Endothelial cell of umbilical vein (primary cell): ENCODE data around the gene NRG3. TPM values are rescaled to one million over a fixed set of nuclear protein-coding genes. Genes with fewer than 3 reads are reported as not detected.

Experiments
- BruUV-seq: library from RNA; stranded (reverse); fragments of 400-500 nt; replicated peaks from 2 replicates; lab custom pipeline; 2021; lab: Mats Ljungman, UMichigan
- CTCF ChIA-PET: fragments of 300-600, 350-600 bp; sonication (Branson Sonifier 250); formaldehyde crosslinking; loops from one replicate; lab custom pipeline; 2021; ENCODE audit warnings: antibody characterized with exemption, inconsistent platforms; lab: Charles Lee
- POLR2A ChIA-PET: fragments of 300-600, 350-600 bp; sonication (Branson Sonifier 250); formaldehyde crosslinking; loops from one replicate; lab custom pipeline; 2021; ENCODE audit warnings: antibody characterized with exemption, inconsistent platforms; lab: Charles Lee
- DNase-seq: peaks from one replicate; pipeline ENCODE4 v3.0.0-alpha.2; 2011; ENCODE audit warnings: low read depth, low spot score
- FAIRE-seq: peaks from 2 replicates; lab custom pipeline; 2011; peaks lifted over from hg19 to GRCh38; lab: Jason Lieb, UNC
- H2AFZ ChIP-seq: 2 replicates; pipeline ENCODE4 v1.6.0; 2012; ENCODE audit warnings: low read depth, low read length, control low read depth, inconsistent platforms
- H3K27ac ChIP-seq: 2 replicates; pipeline ENCODE4 v1.5.1; 2011; ENCODE audit warnings: low read depth, mild to moderate bottlenecking, control low read depth, low read length, moderate library complexity; ENCODE audit not compliant: insufficient read depth
- H3K27me3 ChIP-seq, 2 experiments: 2 replicates each; pipeline versions ENCODE4 v1.6.0 to v1.6.1; 2011; ENCODE audit warnings: low read length in 2 of 2, mixed read lengths in 1 of 2; ENCODE audit not compliant: control insufficient read depth in 2 of 2, insufficient read depth in 2 of 2
- H3K36me3 ChIP-seq, 2 experiments: 2 replicates in 1 of 2; 3 replicates in 1 of 2; pipeline ENCODE4 v1.5.1; 2011; ENCODE audit warnings: low read length in 2 of 2, mild to moderate bottlenecking in 1 of 2, moderate library complexity in 1 of 2; ENCODE audit not compliant: control insufficient read depth in 2 of 2, insufficient read depth in 2 of 2; ENCODE audit errors: extremely low read depth in 1 of 2
- H3K4me1 ChIP-seq: 3 replicates; pipeline ENCODE4 v1.5.1; 2011; ENCODE audit warnings: mild to moderate bottlenecking, low read length; ENCODE audit not compliant: control insufficient read depth, insufficient read depth; ENCODE audit errors: extremely low read depth
- H3K4me2 ChIP-seq: 2 replicates; pipeline ENCODE4 v1.6.1; 2011; ENCODE audit warnings: low read length, control low read depth, mixed read lengths; ENCODE audit not compliant: insufficient read depth
- H3K4me3 ChIP-seq, 3 experiments: fragments of 200-600 bp in 1 of 3; sonication (generic), shearing (Covaris generic) in 1 of 3; replicated peaks in 1 of 3; 2 replicates each; pipeline ENCODE4 v1.5.1; 2011 to 2016; ENCODE audit warnings: control low read depth in 3 of 3, low read length in 3 of 3, mild to moderate bottlenecking in 2 of 3, inconsistent platforms in 1 of 3, low read depth in 1 of 3, moderate library complexity in 1 of 3; ENCODE audit not compliant: insufficient read depth in 1 of 3
- H3K79me2 ChIP-seq: 2 replicates; pipeline ENCODE4 v1.6.0; 2012; ENCODE audit warnings: low read length, inconsistent platforms; ENCODE audit not compliant: control insufficient read depth, insufficient read depth
- H3K9ac ChIP-seq: replicated peaks from 2 replicates; pipeline ENCODE3; 2011; ENCODE audit warnings: low read length, control low read depth; ENCODE audit not compliant: insufficient read depth; ENCODE audit errors: extremely low read depth
- H3K9me1 ChIP-seq: replicated peaks from 3 replicates; pipeline ENCODE4 v1.6.0; 2011; ENCODE audit warnings: mild to moderate bottlenecking, low read length; ENCODE audit not compliant: control insufficient read depth, insufficient read depth; ENCODE audit errors: extremely low read depth
- H3K9me3 ChIP-seq: replicated peaks from 2 replicates; pipeline ENCODE4 v1.5.1; 2012; ENCODE audit warnings: low read length, inconsistent platforms; ENCODE audit not compliant: control insufficient read depth, insufficient read depth
- H4K20me1 ChIP-seq: replicated peaks from 2 replicates; pipeline ENCODE3; 2011; ENCODE audit warnings: mild to moderate bottlenecking, low read length; ENCODE audit not compliant: control insufficient read depth, insufficient read depth; ENCODE audit errors: extremely low read depth
- CTCF ChIP-seq, 2 donors: IDR thresholded peaks; 1 replicate in 1 of 2; 2 replicates in 1 of 2; pipeline ENCODE4 v1.5.1; 2011; ENCODE audit warnings: low read length in 2 of 2, mild to moderate bottlenecking in 2 of 2, moderate library complexity in 2 of 2, control low read depth in 1 of 2, inconsistent platforms in 1 of 2, low read depth in 1 of 2; ENCODE audit not compliant: insufficient read depth in 1 of 2; ENCODE audit errors: extremely low read depth in 1 of 2
- EZH2 ChIP-seq: IDR thresholded peaks from 2 replicates; pipeline ENCODE4 v1.6.1; 2012; ENCODE audit warnings: borderline replicate concordance, low read depth, mild to moderate bottlenecking, moderate library complexity, low read length, inconsistent platforms; ENCODE audit not compliant: severe bottlenecking
- FOS ChIP-seq: IDR thresholded peaks from 2 replicates; pipeline ENCODE4 v1.6.1; 2011; ENCODE audit warnings: mild to moderate bottlenecking, low read length, moderate library complexity, borderline replicate concordance; ENCODE audit not compliant: insufficient read depth
- GATA2 ChIP-seq: IDR thresholded peaks from 2 replicates; pipeline ENCODE4 v1.7.0; 2011; ENCODE audit warnings: low read depth, mild to moderate bottlenecking, moderate library complexity, mixed read lengths, low read length; ENCODE audit not compliant: insufficient read length, insufficient read depth
- JUN ChIP-seq: IDR thresholded peaks from 2 replicates; pipeline ENCODE4 v1.6.1; 2011; ENCODE audit warnings: borderline replicate concordance, low read depth; ENCODE audit not compliant: insufficient read length, insufficient read depth
- MAX ChIP-seq: IDR thresholded peaks from 2 replicates; pipeline ENCODE4 v1.6.1; 2011; ENCODE audit not compliant: insufficient read depth, insufficient read length
- MYC ChIP-seq: IDR thresholded peaks from one replicate; pipeline ENCODE4 v1.6.1; 2011; ENCODE audit warnings: mild to moderate bottlenecking, low read depth, low read length
- POLR2A ChIP-seq: IDR thresholded peaks from 2 replicates; pipeline ENCODE4 v1.6.1; 2012; ENCODE audit warnings: low read depth, mild to moderate bottlenecking, control low read depth, low read length
- POLR2AphosphoS5 ChIP-seq: IDR thresholded peaks from 2 replicates; pipeline ENCODE4 v1.6.1; 2012; ENCODE audit warnings: low read depth, mild to moderate bottlenecking, control low read depth, low read length, moderate library complexity; ENCODE audit not compliant: insufficient read depth
- dilution Hi-C: fragments of 300-500 bp; cut with MboI; formaldehyde crosslinking; loops from one replicate; pipeline ENCODE4 v1.15.0; 2019; ENCODE audit warnings: low sequenced_read_pairs; ENCODE audit not compliant: extremely low pct_ligation_motif_present
- intact Hi-C: fragments of 100-400 bp; cut with micrococcal nuclease; formaldehyde crosslinking; loops from one replicate; pipeline ENCODE4 v1.10.0; 2022
- polyA plus RNA-seq, 4 experiments: library from polyadenylated mRNA; depleted of rRNA in 3 of 4; stranded (reverse) in 3 of 4; unstranded in 1 of 4; fragments of >200 nt; gene quantifications; 2 replicates each; pipeline versions ENCODE4 v1.2.1 to v1.2.3, GENCODE V29; 2011 to 2012; ENCODE audit warnings: missing spikeins in 1 of 4
- total RNA-seq: library from RNA; stranded (reverse); gene quantifications from 2 replicates; pipeline ENCODE4 v1.2.3, GENCODE V29; 2021

NRG3 gene
- total and polyA plus RNA-seq, 2 donors (not counting 3 experiments of a cell fraction or from before 2014, with no cell fraction given) = 1.9 to 3.9 TPM

GRCh38 chr10:82282782-82283456, 407.9 kb downstream of the NRG3 start:
- Histone ChIP-seq H2AFZ (no peak overlapping the region), H3K4me2 (no peak overlapping the region), H3K27ac (no peak overlapping the region), H3K9me3 (no peaks in the 10 kb centered on the region), H3K4me1 (no peaks in the 10 kb centered on the region), H3K4me3 (no peak overlapping the region), H4K20me1 (no peaks in the 10 kb centered on the region), H3K9me1 (no peaks in the 10 kb centered on the region), H3K36me3 (no peaks in the 10 kb centered on the region), H3K27me3 (no peaks in the 10 kb centered on the region), H3K9ac (no peak overlapping the region), H3K79me2 (no peaks in the 10 kb centered on the region)
- intact Hi-C loops (no loop called here), dilution Hi-C loops (no loop called here)
- FAIRE-seq (no peak), DNase-seq (no peak)
- BruUV-seq = no TSS peak
- TF ChIP-seq JUN (peak; percentile 31), MAX (no peak)
- CTCF ChIA-PET = no interaction called here
- POLR2A ChIA-PET = no interaction called here

DNA sequence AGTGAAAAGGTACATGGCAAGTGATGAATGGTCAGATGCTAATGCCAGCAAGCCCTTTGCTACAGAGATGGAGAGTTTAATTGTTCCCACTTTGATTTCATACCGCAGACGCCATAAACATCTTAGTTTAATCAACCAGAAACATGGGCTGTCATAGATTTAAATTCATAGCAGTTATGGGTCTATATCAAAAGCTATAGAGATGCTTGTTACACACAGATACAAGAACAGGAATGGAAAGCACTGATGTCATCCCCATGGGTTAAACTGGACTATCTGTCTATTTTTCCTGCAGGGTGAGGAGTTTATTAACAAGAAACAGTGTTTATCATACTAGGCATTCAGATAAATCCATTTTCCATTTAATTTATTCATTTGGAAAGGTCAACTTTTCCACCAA, 409.2 kb downstream of the NRG3 start:
- no peak for FAIRE-seq
- POLR2A ChIA-PET = no interaction called here
- dilution Hi-C loops = no loop called here

More for the DNA sequence above, 409.2 kb downstream of the NRG3 start:
- DNase-seq = no peak
- Histone ChIP-seq H4K20me1 (no peaks in the 10 kb centered on the region), H2AFZ (no peak overlapping the region), H3K9me3 (no peaks in the 10 kb centered on the region), H3K4me3 (no peak overlapping the region), H3K36me3 (no peaks in the 10 kb centered on the region), H3K27ac (no peak overlapping the region), H3K9ac (no peak overlapping the region), H3K4me2 (no peak overlapping the region), H3K27me3 (no peaks in the 10 kb centered on the region), H3K79me2 (no peaks in the 10 kb centered on the region), H3K9me1 (no peaks in the 10 kb centered on the region), H3K4me1 (no peaks in the 10 kb centered on the region)
- TF ChIP-seq POLR2AphosphoS5 = no peak
- no peak for TF ChIP-seq MAX
- TF ChIP-seq EZH2 = no peak
- no peak for TF ChIP-seq GATA2
- no peak for TF ChIP-seq FOS
- TF ChIP-seq POLR2A = no peak
- TF ChIP-seq JUN = no peak
- TF ChIP-seq MYC = no peak
- TF ChIP-seq CTCF (IDR thresholded peaks at IDR 0.05; ENCODE audit: extremely low read depth in 1 of 2, insufficient read depth in 1 of 2, low read depth in 1 of 2, low read length in 2 of 2) = no peak
- BruUV-seq = no TSS peak
- intact Hi-C loops = no loop called here
- CTCF ChIA-PET = no interaction called here
